GM21423 (cell line): Measurements from ENCODE around the gene TBC1D23.
A peak's percentile ranks its signal among the peaks of the same experiment; 100 is the strongest.
"Not testable (repeated sequence)": the region's sequence is repeated elsewhere in the genome, so short reads cannot be mapped to it uniquely, and the experiment has no call there.

Source experiments
- ATAC-seq: cut with Tn5 transposase; IDR thresholded peaks from one replicate; pipeline ENCODE4 v1.9.1; 2021; ENCODE audit warnings: mild to moderate bottlenecking, moderate library complexity; ENCODE audit not compliant: unreplicated experiment

TBC1D23 gene

DNA sequence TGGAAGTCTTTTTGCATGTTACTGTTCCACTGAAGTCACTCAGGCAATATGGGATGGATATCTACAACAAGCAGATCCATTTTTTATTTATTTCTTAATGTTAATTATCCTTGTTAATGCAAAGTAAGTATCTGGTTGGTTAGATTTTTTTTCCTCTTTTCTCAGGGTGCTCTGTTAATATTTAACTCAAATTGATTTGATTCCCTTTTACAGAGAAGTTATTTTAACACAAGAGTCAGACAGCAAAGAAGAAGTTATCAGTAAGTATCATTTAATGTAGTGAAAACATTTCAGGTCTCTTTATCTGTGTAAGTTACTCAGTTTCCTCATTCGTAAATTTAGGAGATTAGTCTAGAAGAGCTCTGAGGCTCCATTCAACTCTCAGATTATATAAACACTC, 34.3 kb downstream of the TBC1D23 start:
- no peak for ATAC-seq

DNA sequence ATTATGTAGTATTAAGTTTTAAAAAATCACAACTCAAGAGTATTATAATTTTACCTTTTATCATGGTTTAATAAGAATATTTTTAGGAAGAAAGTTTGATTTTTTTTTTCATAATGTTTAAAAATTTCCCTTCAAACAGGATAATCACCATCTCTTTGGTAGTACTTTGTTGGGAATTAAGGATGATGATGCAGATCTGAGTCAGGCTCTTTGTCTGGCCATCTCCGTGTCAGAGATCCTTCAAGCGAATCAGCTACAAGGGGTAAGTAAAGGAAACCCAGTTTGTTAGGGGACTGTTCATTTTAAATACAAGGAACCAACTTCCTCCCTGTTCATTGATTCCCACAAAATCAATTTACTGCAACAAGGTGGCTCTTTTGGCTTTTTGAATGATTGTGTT, 37.0 kb downstream of the TBC1D23 start:
- ATAC-seq: no peak

DNA sequence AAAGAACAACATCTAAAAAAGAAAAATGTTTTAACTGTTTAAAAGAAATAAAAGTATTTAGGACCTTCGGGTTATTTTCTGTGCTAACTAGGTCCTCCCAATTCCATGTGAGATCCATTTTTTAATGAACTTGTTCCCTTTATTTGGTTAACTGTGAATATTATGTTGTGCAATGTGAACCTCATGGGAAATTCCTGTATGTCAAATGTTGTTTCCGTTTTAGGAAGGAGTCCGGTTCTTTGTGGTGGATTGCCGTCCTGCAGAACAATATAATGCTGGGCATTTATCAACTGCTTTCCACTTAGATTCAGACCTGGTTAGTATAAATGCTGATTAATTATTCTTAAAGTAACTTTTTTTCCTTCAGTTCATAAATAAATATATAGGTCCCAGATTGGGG, 38.2 kb downstream of the TBC1D23 start:
- ATAC-seq: no peak

DNA sequence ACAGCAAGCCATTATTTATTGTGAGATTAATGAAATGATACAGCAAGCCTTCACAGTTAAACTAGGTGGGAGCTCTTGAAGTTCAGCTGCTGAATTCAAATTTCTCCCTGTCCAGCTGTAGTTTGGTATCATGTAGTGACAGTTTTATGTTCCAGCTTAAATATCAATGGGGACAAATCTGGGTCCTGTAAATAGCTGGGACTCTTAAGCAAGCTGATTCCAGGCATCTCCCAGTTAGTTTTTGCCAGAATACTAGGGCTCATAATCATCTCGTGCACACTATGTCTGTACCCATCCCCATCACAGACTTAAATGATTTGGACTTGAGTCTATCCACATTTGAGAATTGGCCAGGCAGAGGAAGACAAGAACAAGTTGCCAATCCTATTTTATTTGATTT, 45.9 kb downstream of the TBC1D23 start:
- no peak for ATAC-seq

DNA sequence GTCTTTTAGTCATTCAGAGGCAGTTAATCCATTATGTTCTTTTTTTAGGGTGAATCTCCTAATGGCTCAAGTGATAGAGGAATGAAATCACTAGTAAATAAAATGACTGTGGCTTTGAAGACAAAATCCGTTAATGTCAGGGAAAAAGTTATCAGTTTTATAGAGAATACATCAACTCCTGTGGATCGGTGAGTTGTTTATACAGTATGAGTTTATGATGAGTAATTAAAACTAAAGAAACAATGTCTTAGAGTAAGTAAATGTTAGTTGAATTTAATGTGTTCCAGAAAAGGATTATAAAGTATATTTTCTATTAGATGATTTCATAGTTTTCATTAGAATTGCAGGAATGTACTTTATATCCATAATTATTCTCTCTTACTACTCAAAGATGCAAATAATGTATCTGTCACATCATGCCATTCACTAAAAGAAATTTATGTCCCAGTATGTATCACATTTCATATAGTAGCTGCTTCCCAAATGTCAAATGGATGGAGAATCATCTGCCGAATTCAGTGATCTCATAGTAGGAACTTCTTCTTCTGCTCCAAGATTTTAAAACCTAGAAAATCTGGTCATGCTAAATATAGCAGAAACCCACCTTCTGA, 49.7 kb downstream of the TBC1D23 start:
- ATAC-seq: no peak

DNA sequence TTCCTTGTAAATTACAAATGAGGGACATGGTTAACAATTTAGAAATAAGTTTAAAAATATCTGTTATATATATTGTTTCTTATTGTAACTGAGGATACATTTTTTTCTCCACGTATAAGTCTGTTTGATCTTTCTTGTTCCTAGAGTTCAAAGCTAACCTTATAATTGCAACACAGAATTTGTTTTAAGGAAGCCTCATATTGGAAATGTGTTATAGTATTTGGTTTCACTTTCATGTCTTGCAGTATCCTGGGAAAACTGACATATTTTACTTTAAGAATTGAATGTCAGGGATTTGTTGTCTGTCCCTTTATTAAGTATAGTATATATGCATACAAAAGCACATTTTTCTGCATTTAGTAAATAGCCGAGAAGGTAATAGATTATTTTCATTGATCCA, 50.2 kb downstream of the TBC1D23 start:
- ATAC-seq: no peak

DNA sequence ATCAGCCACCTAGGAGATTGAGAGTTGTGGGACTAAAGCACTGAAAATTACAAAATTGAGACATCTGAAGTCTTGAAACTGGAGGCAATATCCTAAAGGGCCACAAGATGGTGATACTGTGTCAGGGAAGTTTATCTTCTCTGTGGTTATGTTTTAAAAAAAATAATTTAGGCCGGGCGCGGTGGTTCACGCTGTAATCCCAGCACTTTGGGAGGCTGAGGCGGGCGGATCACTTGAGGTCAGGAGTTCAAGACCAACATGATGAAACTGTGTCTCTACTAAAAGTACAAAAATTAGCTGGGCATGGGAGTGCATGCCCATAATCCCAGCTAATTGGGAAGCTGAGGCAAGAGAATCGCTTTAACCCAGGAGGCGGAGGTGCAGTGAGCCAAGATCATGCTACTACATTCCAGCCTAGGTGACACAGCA, 55.9 kb downstream of the TBC1D23 start:
- peak; percentile 60 for ATAC-seq

DNA sequence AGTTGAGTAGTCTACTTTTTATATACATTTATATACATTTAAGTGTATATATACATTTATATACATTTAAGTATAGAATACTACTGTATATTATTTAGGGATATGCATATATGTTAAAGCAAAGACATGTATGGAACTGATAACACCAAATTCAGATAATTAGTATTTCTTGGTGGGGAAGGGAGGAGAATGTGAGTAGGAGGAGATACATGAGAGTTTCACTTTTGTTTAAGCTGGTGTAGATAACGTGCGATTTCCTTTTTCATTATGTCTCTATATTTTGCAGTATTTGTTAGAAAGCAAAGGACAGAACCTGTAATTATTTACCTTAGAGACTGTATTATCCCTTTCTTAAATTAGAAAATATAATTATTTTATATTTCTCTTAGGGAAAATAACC, 57.1 kb downstream of the TBC1D23 start:
- peak; percentile 46 for ATAC-seq

DNA sequence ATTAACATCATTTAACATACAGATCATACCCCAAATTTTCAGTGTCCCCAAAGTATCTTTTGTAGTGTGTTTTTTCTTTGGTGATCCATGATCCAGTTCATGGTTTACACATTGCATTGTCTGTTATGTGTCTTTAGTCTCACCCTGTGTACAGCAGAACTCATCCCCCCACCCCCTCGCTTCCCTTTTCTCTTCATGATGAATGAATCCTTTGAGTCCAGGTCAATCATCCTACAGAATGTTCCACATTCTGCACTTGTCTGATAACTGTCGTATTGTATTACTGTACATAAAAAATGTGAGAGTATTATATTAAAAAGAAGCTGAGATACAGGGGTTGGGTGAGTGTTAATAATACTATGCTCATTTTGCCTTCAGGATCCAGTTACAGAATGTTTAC, 59.2 kb downstream of the TBC1D23 start:
- ATAC-seq: no peak

DNA sequence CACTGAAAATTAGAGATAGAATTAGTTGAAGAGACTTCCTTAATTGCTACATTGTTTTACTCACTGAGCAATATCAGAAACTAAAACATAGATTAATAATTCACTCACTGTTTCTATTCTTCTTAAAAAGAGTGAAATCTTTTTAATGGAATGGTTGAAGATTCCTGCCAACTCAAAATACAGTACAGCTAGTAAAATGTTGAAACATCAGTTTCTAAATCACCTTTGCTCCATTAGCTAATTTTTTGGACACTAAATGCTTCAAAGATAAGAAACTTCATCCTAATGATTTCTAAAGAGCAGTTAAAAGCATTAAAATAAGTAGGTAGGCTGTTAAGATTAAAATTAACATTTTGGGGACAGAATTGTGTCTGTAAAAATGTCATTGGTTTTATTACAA, 63.3 kb downstream of the TBC1D23 start:
- no peak for ATAC-seq

DNA sequence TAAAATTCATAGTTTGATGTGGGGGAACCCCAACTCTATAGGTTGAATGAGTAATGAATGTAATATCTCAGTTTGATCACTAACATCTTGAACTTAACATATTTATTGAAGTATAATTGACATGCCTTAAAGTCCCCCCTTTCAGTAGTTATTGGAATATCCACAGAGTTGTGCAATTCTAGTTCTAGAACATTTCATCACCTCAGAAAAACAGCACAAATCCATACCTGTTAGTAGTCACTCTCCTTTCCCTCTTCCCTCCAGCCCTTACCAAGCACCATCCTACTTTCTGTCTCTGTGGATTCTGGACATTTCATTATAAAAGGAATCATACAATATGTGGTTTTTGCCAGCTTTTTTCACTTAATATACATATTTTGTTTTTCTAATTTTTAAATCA, 65.0 kb downstream of the TBC1D23 start:
- no peak for ATAC-seq

DNA sequence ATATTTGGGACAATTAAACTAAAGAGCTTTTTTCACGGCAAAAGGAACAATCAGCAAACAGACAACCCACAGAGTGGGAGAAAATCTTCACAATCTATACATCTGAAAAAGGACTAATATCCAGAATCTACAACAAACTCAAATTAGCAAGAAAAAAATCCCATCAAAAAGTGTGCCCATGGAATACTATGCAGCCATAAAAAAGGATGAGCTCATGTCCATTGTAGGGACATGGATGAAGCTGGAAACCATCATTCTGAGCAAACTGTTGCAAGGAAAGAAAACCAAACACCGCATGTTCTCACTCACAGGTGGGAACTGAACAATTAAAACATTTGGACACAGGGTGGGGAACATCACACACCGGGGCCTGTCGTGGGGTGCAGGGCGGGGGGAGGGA, 66.6 kb downstream of the TBC1D23 start:
- ATAC-seq: not testable (repeated sequence)

DNA sequence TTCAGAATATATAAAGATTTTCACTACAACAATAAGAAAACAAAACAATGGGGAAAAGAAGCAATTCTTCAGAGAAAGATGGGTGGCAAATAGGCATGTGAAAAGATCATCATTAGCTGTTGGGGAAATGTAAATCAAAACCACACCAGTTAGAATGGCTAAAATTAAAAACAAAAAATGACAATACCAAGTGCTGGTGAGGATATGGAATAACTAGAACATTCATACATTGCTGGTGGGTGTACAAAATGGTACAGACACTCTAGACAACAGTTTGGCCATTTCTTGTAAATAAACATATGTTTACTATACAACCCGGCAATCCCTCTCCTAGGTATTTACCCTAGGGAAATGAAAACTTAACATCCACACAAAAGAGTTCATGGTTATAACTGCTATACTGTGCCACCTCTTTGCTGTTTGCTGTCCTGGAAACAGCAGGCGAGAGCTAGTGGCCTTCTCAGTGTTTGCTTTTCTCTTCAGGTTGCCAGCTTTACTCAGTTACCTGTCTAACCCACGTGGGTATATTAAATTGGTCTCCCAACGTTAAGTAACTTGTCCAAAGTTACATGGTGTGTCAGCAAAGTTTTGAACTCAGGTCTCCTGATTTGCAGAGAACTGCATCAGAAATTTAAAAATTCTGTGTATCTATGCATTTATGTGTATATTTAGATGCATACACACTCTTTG, 69.2 kb downstream of the TBC1D23 start:
- ATAC-seq: no peak

DNA sequence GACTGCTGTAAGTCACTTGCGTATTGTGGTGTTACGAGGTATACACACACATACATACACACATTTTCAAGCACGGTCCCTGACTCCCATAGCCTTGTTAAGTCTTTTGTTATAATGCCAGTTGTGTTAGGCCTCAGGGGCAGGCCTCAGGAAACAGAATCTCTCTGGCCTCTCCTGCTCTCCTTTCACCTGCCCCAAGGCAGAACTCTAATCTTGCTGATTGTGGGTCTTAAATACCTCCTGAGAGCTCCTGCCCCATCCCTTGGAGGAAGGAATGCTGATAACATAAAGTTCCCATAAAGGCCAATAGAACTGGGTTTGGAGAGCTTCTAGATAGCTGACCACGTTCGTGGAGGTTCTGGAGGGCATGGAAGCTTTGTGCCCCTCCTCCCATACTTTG, 69.9 kb downstream of the TBC1D23 start:
- no peak for ATAC-seq

DNA sequence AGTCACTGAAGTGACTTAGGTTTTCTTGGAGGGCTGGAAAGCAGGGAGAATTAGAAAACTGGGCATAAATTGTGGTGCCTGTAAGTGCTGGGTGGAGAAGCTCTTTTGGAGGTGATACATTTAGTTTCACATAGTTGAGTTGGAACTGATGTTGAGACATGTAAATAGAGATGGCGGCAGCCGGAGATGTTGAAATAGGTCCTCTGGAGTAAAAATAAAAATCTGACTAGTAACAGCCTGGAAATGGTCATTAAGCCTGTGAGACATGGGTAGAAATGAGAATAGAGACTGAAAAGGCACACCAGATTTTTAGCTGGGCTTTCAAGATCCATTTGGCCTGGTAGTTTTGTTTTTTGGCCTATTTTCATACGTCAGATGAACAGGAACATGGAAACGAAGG, 70.9 kb downstream of the TBC1D23 start:
- no peak for ATAC-seq

DNA sequence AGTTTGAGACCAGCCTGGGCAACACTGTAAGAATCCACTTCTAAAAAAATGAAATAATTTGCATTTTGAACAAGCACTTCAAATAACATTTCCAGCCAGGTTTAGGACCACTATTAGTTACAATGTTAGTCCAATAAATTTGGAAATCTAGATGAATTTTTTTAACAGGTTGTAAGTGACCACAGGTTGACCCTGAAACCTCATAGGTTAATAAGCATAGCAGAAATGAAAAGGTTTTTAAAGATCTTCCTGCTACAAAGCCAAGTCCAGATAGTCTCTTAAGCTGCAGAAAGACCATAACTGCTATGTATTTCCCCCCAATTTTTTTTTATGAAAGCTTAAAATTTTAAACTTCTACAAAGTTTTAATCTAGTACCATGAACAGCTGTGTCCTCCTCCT, 72.3 kb downstream of the TBC1D23 start:
- ATAC-seq: no peak

DNA sequence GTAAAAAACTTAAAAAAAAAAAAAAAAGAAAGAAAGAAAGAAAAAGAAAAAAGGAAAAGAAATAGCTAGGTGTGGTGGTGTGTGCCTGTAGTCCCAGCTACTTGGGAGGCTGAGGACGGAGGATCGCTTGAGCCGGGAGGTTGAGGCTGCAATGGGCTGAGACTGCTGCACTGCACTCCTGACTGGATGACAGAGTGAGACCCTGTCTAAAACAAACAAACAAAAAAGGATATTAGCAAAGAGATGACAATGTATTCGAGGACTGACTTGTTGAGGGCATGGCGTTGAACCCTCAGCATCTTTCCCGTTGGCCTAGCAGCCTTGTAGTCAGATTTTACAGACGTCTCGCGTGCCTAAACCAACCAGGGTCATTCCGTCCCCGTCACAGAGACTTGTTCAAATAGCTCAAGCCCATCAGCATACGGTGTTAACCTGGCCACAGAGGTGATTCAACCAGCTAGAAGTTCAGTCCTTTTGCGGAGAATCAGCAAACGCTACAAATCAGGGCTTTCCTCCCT, 73.2 kb downstream of the TBC1D23 start:
- peak; percentile 22 for ATAC-seq

DNA sequence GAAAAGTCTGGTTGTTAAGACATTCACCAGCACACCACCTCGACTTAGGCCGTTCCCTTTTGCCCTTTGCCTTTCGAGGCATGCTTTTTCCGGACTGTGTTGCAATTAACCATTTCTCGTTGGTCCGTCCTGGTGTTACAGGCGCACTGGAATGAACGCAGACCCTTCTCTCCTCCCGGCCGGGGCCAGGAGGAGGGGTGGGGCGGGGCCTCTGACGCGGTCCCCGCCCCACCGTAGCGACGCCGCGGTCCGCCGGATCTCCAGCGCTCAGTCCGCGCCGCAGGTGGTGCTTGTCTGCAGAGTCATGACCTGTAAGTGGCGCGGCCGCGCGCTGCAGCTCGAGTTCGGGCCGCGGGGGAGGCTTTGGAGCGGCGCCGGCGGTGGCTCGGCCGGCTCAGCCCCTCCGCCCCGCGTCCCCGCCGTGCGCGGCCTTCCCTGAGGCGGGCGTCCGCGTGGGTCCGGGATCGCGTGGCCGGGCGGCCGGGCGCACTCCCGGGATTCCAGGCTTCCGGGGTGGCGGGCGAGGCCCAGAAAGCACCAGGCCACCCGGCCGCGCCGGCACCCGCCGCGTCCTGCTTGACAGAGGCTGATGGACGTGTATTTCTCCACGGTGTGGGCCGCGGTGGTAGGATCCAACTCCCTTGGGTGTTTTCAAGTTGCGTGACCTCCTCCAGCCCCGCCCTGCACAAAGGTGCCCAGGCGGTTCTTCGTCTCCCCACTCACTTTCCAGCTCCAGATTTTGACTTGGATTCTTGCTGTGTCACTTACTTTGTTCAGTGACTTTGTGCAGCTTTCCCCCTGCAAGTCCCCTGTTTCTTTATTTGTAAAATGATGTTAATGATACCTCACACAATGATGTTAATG, 73.9 kb downstream of the TBC1D23 start, which contains the start of gene NIT2:
TSS of gene NIT2 (plus strand) at position 270 of the 864 bp plus-strand sequence. CDS start at position 305, 35 bp downstream.
- ATAC-seq: peak; percentile 94

DNA sequence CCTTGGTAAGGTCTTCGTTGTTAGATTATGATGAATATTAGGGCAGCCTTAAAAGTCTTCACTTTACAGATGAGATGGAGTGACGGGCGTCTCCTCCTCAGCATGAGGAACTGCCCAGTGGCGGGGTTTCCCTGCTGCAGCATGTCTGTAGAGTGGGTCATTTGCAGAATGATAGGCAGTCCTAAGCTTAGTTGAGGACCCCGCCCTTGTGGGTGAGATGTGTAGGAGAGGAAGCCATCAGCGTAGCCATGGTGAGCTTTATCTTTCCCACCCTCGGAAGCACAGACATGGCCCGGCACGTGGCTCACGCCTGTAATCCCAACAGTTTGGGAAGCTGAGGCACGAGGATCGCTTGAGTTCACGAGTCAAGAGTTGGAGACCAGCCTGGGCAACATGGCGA, 74.6 kb downstream of the TBC1D23 start:
- peak; percentile 41 for ATAC-seq

DNA sequence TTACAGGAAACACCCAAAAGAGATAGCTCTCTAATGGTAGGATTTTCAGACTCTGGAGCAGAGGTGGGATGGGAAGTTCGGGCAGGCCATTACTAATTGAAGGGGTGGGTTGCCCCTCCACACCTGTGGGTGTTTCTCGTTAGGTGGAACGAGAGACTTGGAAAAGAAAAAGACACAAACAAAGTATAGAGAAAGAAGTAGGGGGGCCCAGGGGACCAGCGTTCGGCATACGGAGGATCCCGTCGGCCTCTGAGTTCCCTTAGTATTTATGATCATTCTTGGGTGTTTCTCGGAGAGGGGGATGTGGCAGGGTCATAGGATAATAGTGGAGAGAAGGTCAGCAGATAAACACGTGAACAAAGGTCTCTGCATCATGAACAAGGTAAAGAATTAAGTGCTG, 75.4 kb downstream of the TBC1D23 start:
- not testable (repeated sequence) for ATAC-seq

DNA sequence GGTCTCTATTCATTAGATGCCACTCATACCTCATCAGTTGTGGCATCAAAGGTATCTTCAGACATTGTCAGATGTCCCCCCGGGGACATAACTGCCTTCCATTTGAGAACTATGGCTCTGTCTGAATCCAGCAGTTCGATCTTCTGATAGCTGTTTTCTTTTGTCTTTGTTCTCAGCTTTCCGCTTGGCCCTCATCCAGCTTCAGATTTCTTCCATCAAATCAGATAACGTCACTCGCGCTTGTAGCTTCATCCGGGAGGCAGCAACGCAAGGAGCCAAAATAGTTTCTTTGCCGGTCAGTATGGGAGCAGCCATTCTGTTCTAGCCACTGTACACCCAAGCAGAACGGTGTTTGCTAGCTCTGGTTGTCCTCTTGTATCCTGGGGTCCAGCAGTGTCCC, 78.1 kb downstream of the TBC1D23 start:
- no peak for ATAC-seq

DNA sequence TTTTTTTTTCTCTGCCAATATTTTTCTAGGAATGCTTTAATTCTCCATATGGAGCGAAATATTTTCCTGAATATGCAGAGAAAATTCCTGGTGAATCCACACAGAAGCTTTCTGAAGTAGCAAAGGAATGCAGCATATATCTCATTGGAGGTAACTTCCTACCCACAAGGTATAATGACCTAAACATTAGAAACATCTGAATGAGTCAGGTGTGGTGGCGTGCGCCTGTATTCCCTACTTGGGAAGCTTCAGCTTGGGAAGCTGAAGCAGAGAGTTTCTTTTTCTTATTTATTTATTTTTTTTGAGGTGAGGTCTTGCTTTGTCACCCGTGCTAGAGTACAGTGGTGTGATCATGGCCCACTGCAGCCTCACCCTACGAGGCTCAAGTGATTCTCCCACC, 79.0 kb downstream of the TBC1D23 start:
- no peak for ATAC-seq
